Fibroblast of skin of right quadriceps (primary cell): ENCODE results near the gene PNMA8A.
"Not testable (repeated sequence)": the region's sequence is repeated elsewhere in the genome, so short reads cannot be mapped to it uniquely, and the experiment has no call there.

Experiments used
- DNase-seq: peaks from one replicate; pipeline ENCODE4 v3.0.0-alpha.2; 2013

The PNMA8A gene

DNA sequence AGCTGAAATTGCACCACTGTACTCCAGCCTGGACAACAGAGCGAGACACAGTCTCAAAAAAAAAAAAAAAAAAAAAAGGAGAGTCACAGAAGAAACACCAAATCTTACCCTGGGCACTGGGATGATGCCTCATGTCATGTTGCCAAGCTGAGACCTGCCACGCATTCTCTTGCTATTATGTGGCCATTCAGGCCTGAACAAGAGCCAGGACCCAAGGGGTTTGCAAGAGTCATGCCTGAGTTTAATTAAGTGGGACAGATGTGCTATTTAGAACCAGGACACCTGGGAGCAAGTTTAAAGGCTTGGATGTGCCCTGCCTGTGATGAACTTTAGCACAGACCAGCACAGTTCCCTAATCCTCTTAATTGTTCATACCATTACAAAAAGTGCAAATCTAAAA is 9.8 kb downstream of the PNMA8A start:
- no peak for DNase-seq

- no peak for DNase-seq
Measured at GRCh38 chr19:46460981-46461380, 10.4 kb downstream of the PNMA8A start.

DNA sequence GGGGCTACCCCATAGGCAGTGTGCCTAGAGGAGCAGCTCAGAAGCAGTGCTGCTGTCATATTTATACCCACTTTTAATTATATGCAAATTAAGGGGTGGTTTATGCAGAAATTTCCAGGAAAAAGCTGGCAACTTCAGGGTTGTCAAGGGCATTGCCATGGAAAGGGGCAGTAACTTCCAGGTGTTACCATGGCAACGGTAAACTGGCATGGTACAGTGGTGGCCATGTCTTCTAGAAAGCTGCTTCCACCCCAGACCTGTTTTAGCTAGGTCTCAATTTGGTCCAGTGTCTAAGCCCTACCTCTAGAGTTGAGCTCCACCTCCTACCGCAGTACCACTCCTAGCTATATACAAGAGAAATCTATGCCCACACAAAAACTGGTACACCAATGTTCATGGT is 11.3 kb downstream of the PNMA8A start:
- no peak for DNase-seq

- DNase-seq, result no peak
Measured at GRCh38 chr19:46456930-46457329, 14.4 kb downstream of the PNMA8A start.

DNA sequence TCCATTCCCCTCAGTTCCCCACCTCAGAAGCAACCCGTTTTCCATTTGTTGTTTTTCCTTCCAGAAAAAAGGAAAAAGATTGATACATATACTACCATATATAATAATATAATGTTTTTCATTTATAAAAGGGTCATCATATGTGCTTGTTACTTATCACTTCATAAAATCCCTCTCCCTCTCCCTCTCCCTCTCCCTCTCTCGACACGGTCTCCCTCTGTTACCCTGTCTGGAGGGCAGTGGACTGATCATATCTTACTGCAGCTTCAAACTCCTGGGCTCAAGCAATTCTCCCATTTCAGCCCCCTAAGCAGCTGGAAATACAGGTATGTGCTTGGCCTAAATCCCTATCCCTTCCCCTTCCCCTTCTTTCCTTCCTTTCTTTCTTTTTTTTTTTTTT is 17.1 kb downstream of the PNMA8A start:
- no peak for DNase-seq

- no peak for DNase-seq
Measured at GRCh38 chr19:46453661-46454060, 17.7 kb downstream of the PNMA8A start.

DNA sequence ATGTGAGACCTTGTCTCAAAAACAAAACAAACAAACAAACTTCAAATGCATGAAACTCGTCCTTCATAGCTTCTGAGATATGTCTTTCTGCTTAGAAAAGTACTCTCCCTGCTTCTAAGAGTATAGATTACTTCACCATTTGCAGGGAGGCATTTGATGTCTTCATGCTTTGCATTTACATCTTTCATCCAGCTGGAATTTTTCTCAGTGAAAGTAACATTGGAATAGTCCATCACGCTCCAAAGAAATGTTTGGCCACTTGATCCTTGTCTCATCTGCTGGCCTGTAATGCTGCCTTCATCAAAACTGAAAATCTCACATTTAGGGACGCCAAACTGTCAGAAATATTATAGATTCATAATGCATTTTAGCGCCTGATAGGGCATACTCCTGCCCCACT is 19.2 kb downstream of the PNMA8A start:
- DNase-seq, result no peak

GRCh38 chr19:46451352-46451751 is 20.0 kb downstream of the PNMA8A start:
- no peak for DNase-seq

DNA sequence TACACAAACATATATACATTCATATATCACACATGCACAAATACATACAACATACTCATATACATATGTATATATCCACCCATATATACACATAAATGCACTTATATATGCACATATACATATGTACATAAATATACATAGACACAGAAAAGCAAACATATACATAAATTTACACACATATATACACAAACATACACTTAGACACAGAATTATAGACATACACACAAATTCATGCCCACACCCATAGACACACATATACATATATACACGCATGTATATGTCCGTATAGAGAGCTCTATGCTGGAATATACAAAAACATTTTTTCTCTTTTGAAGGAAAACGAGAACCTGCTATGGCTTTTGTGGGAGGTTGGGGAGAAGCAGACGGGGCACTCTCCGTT is 20.6 kb downstream of the PNMA8A start:
- DNase-seq, result no peak

DNA sequence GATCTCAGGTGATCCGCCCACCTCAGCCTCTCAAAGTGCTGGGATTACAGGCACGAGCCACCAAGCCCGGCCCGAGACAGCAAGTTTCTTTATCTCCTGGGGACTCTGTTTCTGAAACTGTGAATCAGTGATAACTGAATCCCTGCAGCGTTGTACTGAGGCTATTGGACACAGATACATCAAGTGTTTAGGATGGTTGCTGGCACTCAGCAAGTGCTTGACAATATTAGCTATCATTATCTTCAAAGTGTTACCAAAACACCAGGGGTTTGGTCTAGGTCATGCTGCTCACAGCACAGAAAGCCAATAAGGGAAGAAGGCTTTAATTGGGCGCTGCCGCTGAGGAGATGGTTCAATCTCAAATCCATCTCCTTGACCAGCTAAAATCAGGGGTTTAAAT is 22.1 kb downstream of the PNMA8A start:
- no peak for DNase-seq

- no peak for DNase-seq
Measured at GRCh38 chr19:46448601-46449000, 22.8 kb downstream of the PNMA8A start.

GRCh38 chr19:46447824-46448223 is 23.5 kb downstream of the PNMA8A start:
- DNase-seq, result no peak

- DNase-seq, result no peak
Measured at GRCh38 chr19:46447006-46447405, 24.4 kb downstream of the PNMA8A start.

DNA sequence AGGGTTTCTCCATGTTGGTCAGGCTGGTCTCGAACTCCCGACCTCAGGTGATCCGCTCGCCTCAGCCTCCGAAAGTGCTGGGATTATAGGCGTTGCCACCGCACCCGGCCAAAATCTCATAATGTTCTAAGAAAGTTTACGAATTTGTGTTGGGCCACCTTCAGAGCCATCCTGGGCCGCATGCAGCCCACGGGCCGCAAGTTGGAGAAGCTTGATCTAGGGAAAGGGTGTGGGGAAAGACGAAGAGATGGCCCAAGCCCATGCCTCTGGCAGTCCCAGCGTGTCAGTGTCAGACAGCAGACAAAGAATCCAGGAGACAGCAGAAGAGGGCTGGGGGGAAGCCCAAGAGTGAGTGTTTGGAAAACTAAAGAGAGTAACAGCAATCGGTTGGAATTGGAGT is 25.3 kb downstream of the PNMA8A start:
- no peak for DNase-seq

GRCh38 chr19:46442808-46443450 is 28.4 kb downstream of the PNMA8A start:
- DNase-seq, result peak; percentile 80

DNA sequence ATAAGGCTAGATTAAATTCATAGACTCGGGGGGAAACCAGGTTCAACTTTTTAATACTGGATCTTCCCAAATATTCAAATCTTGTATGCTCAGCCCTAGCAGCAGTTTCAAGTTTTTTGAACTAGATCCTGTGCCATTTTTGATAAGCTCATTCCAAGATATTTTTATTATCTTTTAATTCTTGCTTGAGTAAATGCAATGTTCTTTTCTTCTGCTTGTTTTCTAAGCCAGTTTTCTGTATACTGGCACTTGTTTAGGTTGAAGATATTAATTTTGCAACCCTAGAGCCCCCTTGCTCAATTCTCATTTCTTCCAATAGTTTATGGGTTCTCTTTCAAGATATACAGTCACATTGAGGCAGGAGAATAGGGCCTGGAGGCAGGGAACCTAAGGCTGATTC is 29.5 kb downstream of the PNMA8A start:
- DNase-seq, result no peak

DNA sequence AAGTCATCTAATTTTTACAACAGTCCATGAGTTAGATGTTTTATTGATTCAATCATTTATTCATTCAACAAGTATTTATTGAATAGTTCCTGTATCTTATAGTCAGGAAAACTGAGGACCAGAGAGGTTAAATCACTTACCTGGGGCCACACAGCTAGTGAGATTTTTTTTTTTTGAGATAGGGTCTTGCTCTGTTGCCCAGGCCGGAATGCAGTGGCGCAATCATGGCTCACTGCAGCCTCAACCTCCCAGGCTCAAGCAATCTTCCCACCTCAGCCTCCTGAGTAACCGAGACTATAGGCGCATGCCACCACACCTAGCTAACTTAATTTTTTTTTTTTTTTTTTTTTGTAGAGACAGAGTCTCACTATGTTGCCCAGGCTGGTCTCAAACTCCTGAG is 35.7 kb downstream of the PNMA8A start:
- DNase-seq, result not testable (repeated sequence)

- no peak for DNase-seq
Measured at GRCh38 chr19:46435009-46435408, 36.4 kb downstream of the PNMA8A start.

- DNase-seq, result not testable (repeated sequence)
Measured at GRCh38 chr19:46433470-46433869, 37.9 kb downstream of the PNMA8A start.

GRCh38 chr19:46431824-46432223 is 39.5 kb downstream of the PNMA8A start:
- DNase-seq, result no peak

DNA sequence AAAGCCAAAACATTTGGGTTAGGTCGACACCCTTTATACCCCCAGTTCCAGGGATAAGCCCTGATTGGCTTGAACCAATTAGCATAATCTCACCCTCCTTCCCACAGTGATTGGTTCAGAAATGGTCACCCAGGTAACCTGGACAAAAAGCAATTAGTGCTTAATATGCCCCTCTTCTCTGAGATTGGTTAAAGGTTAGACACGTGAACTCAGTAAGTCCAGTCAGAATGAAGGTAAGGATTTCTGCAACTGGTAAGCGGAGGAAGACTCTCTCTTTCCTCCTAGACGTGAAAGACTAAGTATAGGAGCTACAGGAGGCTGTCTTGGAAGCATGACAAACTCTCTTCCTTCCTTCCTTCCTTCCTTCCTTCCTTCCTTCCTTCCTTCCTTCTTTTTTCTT is 41.4 kb downstream of the PNMA8A start:
- no peak for DNase-seq

DNA sequence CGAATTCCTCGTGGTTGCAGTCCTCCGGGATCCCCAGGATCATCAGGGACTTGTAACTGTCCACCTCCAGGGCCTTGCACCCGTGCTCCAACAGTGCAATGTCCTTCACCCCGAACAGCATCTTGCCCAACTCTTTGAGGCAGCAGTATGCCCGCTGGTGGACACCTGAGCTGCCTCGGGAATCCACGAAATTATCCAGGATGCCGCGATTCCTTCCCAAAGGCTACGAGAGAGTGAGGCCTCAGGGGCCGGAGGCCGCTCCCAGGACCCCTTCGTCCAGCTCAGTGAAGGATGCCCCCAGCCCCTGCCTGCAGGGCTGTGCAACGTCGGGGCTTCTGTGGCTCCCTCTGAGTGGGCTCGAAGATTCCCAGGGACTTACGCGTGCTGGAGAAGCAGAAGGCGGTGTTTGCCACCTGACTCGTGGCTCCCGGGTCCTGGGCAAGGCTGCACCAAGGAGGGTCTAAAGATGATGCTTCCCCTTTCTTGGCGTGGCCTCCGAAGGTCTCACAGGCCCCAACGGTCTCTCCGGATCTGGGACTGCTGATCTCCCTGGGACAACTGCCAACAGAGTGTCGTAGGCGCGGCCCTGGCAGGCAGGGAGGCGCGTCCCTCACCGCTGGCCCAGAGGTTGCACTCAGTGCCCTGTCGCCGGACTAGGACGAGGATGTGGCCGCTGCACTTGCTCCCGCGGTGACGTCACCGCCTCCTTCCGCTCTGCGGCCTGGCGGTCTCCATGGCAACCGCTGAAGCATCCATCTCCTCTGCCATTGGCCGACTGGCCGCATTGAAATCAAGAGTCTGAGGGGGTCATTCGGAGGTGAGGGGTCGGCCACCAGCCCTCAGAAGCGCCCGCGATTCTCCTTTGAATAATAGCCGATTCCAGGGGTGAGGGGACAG is 42.9 kb downstream of the PNMA8A start, which contains the start of gene PNMA8C:
Gene PNMA8C, minus strand, starts transcription at position 698 of the 897 bp plus-strand sequence. Its CDS starts 577 bp downstream, at position 121.
- DNase-seq, result peak; percentile 48

DNA sequence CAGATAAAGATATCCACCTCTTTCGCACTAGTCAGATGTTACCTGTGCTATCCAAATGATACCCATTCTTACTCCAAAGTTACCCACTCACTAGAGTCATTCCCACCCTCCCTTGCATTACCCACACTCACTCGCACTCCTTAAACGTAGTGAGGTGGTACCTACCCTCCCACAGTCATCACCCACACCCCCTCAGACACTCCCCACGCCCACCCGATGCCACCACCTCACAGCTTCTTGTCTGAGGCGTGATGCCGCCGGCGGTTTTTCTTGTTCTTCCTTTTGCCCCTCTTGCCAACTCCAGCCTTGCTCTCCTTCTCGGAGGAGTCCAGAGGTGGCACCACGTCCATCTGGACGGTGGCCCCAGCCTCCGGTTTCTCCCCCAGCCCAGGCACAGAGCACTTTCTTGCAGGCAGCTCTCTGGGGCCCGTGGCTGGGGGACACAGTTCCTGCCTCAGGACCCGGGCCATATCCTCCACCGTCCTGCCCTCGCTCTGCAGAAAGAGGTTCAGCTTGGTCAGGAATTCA is 43.8 kb downstream of the PNMA8A start:
- DNase-seq, result no peak
